Measurements from ENCODE around the gene IL3. TPM values are rescaled to one million over a fixed set of nuclear protein-coding genes. Genes with fewer than 3 reads are reported as not detected.

Gene IL3, protein sequence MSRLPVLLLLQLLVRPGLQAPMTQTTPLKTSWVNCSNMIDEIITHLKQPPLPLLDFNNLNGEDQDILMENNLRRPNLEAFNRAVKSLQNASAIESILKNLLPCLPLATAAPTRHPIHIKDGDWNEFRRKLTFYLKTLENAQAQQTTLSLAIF
- total RNA-seq (0.37 TPM in 1 of 2 replicates, not detected in the other), polyA plus RNA-seq (not detected in 2 replicates)

DNA sequence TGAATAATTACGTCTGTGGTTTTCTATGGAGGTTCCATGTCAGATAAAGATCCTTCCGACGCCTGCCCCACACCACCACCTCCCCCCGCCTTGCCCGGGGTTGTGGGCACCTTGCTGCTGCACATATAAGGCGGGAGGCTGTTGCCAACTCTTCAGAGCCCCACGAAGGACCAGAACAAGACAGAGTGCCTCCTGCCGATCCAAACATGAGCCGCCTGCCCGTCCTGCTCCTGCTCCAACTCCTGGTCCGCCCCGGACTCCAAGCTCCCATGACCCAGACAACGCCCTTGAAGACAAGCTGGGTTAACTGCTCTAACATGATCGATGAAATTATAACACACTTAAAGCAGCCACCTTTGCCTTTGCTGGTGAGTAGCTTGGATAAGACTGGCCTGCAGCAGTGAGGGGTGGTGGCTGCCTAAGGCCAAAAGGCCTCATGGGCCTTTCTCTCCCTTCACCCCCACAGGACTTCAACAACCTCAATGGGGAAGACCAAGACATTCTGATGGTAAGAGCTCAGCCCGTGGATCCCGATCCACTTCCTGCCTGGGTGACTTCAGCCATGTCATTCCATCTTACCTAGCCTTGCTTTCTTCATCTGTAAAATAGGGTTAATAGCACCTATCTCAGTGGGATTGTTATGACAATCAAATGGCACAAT lies at the start of gene IL3:
TSS of gene IL3 (plus strand) at position 155 of the 661 bp plus-strand sequence. CDS start at position 207, 52 bp downstream.
- Histone ChIP-seq H3K9me3 (ENCODE audit: low read depth) (no peaks in the 10 kb centered on the region), H3K27ac (no peak within 1 kb of the TSS), H4K20me1 (ENCODE audit: insufficient read depth, poor library complexity, severe bottlenecking) (no peaks in the 10 kb centered on the region), H3K9me2 (replicated peaks; ENCODE audit: insufficient read depth) (no peaks in the 10 kb centered on the region), H2AFZ (no peak within 1 kb of the TSS), H3K27me3 (no peaks in the 10 kb centered on the region), H3K36me3 (replicated peaks; ENCODE audit: insufficient read depth, low read depth) (no peaks in the 10 kb centered on the region), H3K4me2 (no peak within 1 kb of the TSS), H3K4me1 (ENCODE audit: insufficient read depth) (no peaks in the 10 kb centered on the region), H3K79me2 (no peaks in the 10 kb centered on the region), H3K4me3 (no peak within 1 kb of the TSS)
- 95% methylated on average over 16 of the region's 16 CpGs for WGBS (ENCODE audit: low lambda C conversion rate, missing lambda C conversion rate)
- no peak for DNase-seq (ENCODE audit: low spot score)
- TF ChIP-seq EZH2phosphoT487 (IDR thresholded peaks at IDR 0.05; ENCODE audit: low read depth, severe bottlenecking, unreplicated experiment), result no peak
- TF ChIP-seq EZH2 (IDR thresholded peaks at IDR 0.05; ENCODE audit: borderline replicate concordance), result no peak
- TF ChIP-seq, protein P1, sequence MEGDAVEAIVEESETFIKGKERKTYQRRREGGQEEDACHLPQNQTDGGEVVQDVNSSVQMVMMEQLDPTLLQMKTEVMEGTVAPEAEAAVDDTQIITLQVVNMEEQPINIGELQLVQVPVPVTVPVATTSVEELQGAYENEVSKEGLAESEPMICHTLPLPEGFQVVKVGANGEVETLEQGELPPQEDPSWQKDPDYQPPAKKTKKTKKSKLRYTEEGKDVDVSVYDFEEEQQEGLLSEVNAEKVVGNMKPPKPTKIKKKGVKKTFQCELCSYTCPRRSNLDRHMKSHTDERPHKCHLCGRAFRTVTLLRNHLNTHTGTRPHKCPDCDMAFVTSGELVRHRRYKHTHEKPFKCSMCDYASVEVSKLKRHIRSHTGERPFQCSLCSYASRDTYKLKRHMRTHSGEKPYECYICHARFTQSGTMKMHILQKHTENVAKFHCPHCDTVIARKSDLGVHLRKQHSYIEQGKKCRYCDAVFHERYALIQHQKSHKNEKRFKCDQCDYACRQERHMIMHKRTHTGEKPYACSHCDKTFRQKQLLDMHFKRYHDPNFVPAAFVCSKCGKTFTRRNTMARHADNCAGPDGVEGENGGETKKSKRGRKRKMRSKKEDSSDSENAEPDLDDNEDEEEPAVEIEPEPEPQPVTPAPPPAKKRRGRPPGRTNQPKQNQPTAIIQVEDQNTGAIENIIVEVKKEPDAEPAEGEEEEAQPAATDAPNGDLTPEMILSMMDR (IDR thresholded peaks at IDR 0.05; ENCODE audit: poor library complexity), result no peak

DNA sequence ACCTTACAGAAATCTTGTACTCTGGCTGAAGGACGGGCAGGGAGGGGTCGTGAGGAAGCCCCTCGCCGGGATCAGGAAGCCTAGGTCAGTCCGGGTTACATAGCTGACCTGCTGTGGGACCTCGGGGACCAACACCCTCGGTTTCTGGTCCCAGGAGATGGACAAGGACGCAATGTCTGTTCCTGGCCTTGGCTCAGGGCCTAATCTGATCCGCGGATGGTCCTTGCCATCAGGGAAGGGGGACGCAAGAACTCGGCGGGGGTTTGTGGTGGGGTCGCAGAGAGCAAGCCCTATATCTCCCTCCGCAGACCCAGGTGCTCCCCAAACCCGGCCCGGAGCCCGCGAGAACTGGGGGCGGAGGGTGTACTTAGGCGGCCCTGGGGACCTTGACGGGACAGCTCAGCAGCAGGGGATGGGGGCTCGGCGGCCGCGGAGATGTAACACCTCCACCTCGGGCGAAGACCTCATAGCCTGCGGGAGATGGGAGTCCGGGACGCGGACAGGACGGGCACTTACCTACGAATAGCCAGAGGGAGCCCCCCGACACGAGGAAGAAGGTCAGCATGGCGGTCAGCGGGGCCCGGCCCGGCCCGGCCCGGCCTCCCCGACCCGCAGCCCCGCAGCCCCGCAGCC lies 49.4 kb upstream of the IL3 start:
- H3K27me3 ChIP-seq, result peaks cover 50% of the 10 kb centered on the region
- H3K4me3 ChIP-seq, result peak overlapping the region; percentile 49
- peak overlapping the region; percentile 97 for H3K4me2 ChIP-seq
- no peaks in the 10 kb centered on the region for H4K20me1 ChIP-seq (ENCODE audit: insufficient read depth, poor library complexity, severe bottlenecking)
- no peak for TF ChIP-seq EZH2phosphoT487 (IDR thresholded peaks at IDR 0.05; ENCODE audit: low read depth, severe bottlenecking, unreplicated experiment)
- no peaks in the 10 kb centered on the region for H3K36me3 ChIP-seq (replicated peaks; ENCODE audit: insufficient read depth, low read depth)
- WGBS (ENCODE audit: low lambda C conversion rate, missing lambda C conversion rate), result 12% methylated on average over 17 of the region's 46 CpGs
- H3K27ac ChIP-seq, result no peak overlapping the region
- H3K9me2 ChIP-seq (replicated peaks; ENCODE audit: insufficient read depth), result no peaks in the 10 kb centered on the region
- no peak for DNase-seq (ENCODE audit: low spot score)
- H3K79me2 ChIP-seq, result no peaks in the 10 kb centered on the region
- no peaks in the 10 kb centered on the region for H3K9me3 ChIP-seq (ENCODE audit: low read depth)
- no peak overlapping the region for H2AFZ ChIP-seq
- H3K4me1 ChIP-seq (ENCODE audit: insufficient read depth), result no peaks in the 10 kb centered on the region

DNA sequence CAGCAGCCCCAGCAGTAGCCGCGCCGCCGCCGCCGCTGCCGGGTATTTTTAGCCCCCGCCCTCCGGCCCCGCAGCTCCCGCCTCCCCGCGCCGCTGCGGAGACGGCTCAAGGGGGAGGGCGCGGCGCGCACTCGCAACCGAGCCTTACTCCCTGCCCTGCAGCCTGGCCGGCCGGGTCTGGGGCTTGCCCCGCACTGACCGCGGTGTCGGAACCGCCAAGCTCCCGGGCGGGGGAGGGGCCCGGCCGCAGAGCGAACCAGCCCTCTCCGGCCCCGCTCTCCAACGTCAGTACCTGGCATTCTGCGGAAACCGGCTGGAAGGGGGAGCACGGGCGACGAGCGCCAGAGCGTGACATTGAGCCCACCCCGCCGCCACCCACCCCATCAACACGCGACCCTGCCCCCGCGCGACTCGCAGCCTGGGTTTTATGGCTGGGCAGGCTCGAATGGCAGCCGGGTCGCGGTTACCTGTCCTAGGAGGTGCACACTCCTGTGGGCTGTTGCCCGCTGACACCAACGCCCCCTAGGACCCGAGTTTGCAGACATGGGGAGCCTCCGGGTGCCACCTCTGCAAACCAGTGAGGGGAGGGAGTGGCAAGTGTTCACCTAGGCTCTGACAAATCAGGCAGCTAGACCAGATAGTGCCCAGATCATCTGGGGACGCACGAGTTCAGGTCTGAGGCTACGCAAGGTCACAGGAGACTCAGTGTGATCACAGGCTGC lies 48.7 kb upstream of the IL3 start, which contains the start of gene ACSL6:
TSS of gene ACSL6 (minus strand) at position 37 of the 722 bp plus-strand sequence. CDS start 105 bp downstream, outside the sequence.
- no peaks in the 10 kb centered on the region for H4K20me1 ChIP-seq (ENCODE audit: insufficient read depth, poor library complexity, severe bottlenecking)
- WGBS (ENCODE audit: low lambda C conversion rate, missing lambda C conversion rate), result 5% methylated on average over 40 of the region's 63 CpGs
- H3K9me2 ChIP-seq (replicated peaks; ENCODE audit: insufficient read depth), result no peaks in the 10 kb centered on the region
- H2AFZ ChIP-seq, result no peak within 1 kb of the TSS
- DNase-seq (ENCODE audit: low spot score), result peak; percentile 52
- no peaks in the 10 kb centered on the region for H3K36me3 ChIP-seq (replicated peaks; ENCODE audit: insufficient read depth, low read depth)
- TF ChIP-seq EZH2phosphoT487 (IDR thresholded peaks at IDR 0.05; ENCODE audit: low read depth, severe bottlenecking, unreplicated experiment), result no peak
- TF ChIP-seq, protein P1 (IDR thresholded peaks at IDR 0.05; ENCODE audit: poor library complexity), result no peak
- TF ChIP-seq EZH2 (IDR thresholded peaks at IDR 0.05; ENCODE audit: borderline replicate concordance), result peak; percentile 50
- H3K27ac ChIP-seq, result no peak within 1 kb of the TSS
- peaks cover 53% of the 10 kb centered on the region for H3K27me3 ChIP-seq
- H3K4me1 ChIP-seq (ENCODE audit: insufficient read depth), result no peaks in the 10 kb centered on the region
- H3K4me3 ChIP-seq, result peak within 1 kb of the TSS; percentile 49
- no peaks in the 10 kb centered on the region for H3K9me3 ChIP-seq (ENCODE audit: low read depth)
- H3K79me2 ChIP-seq, result no peaks in the 10 kb centered on the region
- H3K4me2 ChIP-seq, result peak within 1 kb of the TSS; percentile 97

Measured in hepatocyte (in vitro differentiated cells).